Measurements from ENCODE around the gene NETO2.

DNA sequence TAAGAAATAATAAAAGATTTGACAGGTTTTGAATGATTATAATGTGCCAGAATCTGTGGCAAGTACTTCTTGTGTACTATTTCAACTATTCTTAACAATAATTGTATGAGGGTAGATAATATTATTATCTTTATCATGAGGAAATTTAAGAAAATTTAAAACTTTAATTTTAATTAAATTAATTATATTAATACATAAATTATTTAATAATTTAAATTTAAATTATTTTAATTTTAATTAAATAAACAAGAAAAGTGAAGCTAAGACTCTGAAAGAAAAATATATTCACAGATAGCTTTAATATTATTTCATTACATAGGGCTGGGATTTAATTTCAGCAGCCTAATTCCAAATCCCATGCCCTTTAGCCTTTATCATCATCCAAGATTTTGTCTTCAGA lies 31.4 kb upstream of the NETO2 start:
- TF ChIP-seq EP300 (IDR thresholded peaks at IDR 0.05) (no peak), CTCF (IDR thresholded peaks at IDR 0.05) (no peak), POLR2A (IDR thresholded peaks at IDR 0.05) (no peak)

Data from upper lobe of left lung (tissue), 4 donors.